CD4-positive, alpha-beta T cell (primary cell): Measurements from ENCODE around the gene SRSF10. TPM values are rescaled to one million over a fixed set of nuclear protein-coding genes. Genes with fewer than 3 reads are reported as not detected.

ENCODE experiments used
- ATAC-seq: fragments of 200-7000 bp; cut with Tn5 transposase; one replicate; pipeline ENCODE4 v1.10.0; 2022; ENCODE audit warnings: mild to moderate bottlenecking; ENCODE audit not compliant: poor library complexity
- CTCF ChIA-PET: fragments of 350-600 bp; sonication (Branson Sonifier 250); formaldehyde crosslinking; loops from one replicate; lab custom pipeline; 2021; ENCODE audit warnings: antibody characterized with exemption, inconsistent platforms; lab: Charles Lee
- POLR2A ChIA-PET: fragments of 350-600 bp; sonication (Branson Sonifier 250); formaldehyde crosslinking; loops from one replicate; lab custom pipeline; 2021; ENCODE audit warnings: antibody characterized with exemption, inconsistent platforms; lab: Charles Lee
- DNase-seq, 14 experiments: peaks; one replicate each; pipeline ENCODE4 v3.0.0-alpha.2; 2013 to 2020; ENCODE audit warnings: mixed read lengths in 2 of 14
- H3K27ac ChIP-seq, 2 donors: one replicate each; pipeline versions ENCODE4 v1.5.1 to v1.7.0; 2013; ENCODE audit warnings: low read length in 2 of 2, low read depth in 1 of 2, mild to moderate bottlenecking in 1 of 2
- H3K27me3 ChIP-seq, 2 experiments: 1 replicate in 1 of 2; 2 replicates in 1 of 2; pipeline versions ENCODE4 v1.6.1 to v1.7.0; 2013; ENCODE audit warnings: low read length in 2 of 2, control low read depth in 1 of 2, mild to moderate bottlenecking in 1 of 2, moderate library complexity in 1 of 2; ENCODE audit not compliant: insufficient read depth in 2 of 2, control insufficient read depth in 1 of 2
- H3K36me3 ChIP-seq: one replicate; pipeline ENCODE4 v1.6.1; 2013; ENCODE audit warnings: low read length, control low read depth; ENCODE audit not compliant: insufficient read depth
- H3K4me1 ChIP-seq: one replicate; pipeline ENCODE4 v1.6.1; 2013; ENCODE audit warnings: low read length, control low read depth; ENCODE audit not compliant: insufficient read depth
- H3K4me3 ChIP-seq: one replicate; pipeline ENCODE4 v1.5.1; 2013; ENCODE audit warnings: mild to moderate bottlenecking, low read length, moderate library complexity
- H3K9me3 ChIP-seq, 2 experiments: 1 replicate in 1 of 2; 2 replicates in 1 of 2; pipeline versions ENCODE4 v1.6.1 to v1.7.0; 2013; ENCODE audit warnings: low read length in 2 of 2, mild to moderate bottlenecking in 2 of 2, control low read depth in 1 of 2, moderate library complexity in 1 of 2; ENCODE audit not compliant: control insufficient read depth in 1 of 2, insufficient read depth in 1 of 2
- H3K27ac Mint-ChIP-seq: one replicate; pipeline ENCODE4 v1.8.0; 2020; ENCODE audit warnings: mixed read lengths
- H3K27me3 Mint-ChIP-seq: one replicate; pipeline ENCODE4 v1.8.0; 2021; ENCODE audit warnings: mixed read lengths
- H3K36me3 Mint-ChIP-seq: one replicate; pipeline ENCODE4 v1.8.0; 2021; ENCODE audit warnings: low read depth, mixed read lengths
- H3K4me1 Mint-ChIP-seq: one replicate; pipeline ENCODE4 v1.8.0; 2021; ENCODE audit warnings: low read depth, mixed read lengths
- H3K4me3 Mint-ChIP-seq: one replicate; pipeline ENCODE4 v1.8.0; 2020; ENCODE audit warnings: mild to moderate bottlenecking, mixed read lengths
- H3K9me3 Mint-ChIP-seq: one replicate; pipeline ENCODE4 v1.8.0; 2020; ENCODE audit warnings: mixed read lengths
- intact Hi-C, 2 experiments: fragments of 100-400 bp; cut with DNase I in 1 of 2; cut with micrococcal nuclease in 1 of 2; formaldehyde crosslinking; loops; one replicate each; pipeline versions ENCODE4 v1.15.1 to v1.9.0; 2023 to 2025; cut with DNase I, micrococcal nuclease
- total RNA-seq, 174 experiments: library from RNA in 2 of 174; stranded (reverse) in 2 of 174; gene quantifications; one replicate each; pipeline ENCODE4 v1.2.3 and lab custom pipeline; 2021 to 2026
- TF ChIP-seq, protein P1 (sequence below): fragments of 200-600 bp; IDR thresholded peaks from one replicate; pipeline ENCODE4 v1.8.0; 2022; ENCODE audit warnings: antibody characterized with exemption, mild to moderate bottlenecking

SRSF10 gene
- total RNA-seq, 2 experiments from 2014 or later = 346 to 356 TPM

- ATAC-seq (no peak), DNase-seq (no peak)
- Mint-ChIP-seq H3K36me3 (no peaks in the 10 kb centered on the region), H3K9me3 (no peaks in the 10 kb centered on the region), H3K4me1 (no peaks in the 10 kb centered on the region), H3K27me3 (no peaks in the 10 kb centered on the region), H3K27ac (no peak overlapping the region), H3K4me3 (no peak overlapping the region)
- no peaks in the 10 kb centered on the region for H3K36me3 ChIP-seq
- H3K27me3 ChIP-seq = no peaks in the 10 kb centered on the region
- TF ChIP-seq, protein P1, sequence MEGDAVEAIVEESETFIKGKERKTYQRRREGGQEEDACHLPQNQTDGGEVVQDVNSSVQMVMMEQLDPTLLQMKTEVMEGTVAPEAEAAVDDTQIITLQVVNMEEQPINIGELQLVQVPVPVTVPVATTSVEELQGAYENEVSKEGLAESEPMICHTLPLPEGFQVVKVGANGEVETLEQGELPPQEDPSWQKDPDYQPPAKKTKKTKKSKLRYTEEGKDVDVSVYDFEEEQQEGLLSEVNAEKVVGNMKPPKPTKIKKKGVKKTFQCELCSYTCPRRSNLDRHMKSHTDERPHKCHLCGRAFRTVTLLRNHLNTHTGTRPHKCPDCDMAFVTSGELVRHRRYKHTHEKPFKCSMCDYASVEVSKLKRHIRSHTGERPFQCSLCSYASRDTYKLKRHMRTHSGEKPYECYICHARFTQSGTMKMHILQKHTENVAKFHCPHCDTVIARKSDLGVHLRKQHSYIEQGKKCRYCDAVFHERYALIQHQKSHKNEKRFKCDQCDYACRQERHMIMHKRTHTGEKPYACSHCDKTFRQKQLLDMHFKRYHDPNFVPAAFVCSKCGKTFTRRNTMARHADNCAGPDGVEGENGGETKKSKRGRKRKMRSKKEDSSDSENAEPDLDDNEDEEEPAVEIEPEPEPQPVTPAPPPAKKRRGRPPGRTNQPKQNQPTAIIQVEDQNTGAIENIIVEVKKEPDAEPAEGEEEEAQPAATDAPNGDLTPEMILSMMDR = no peak
- intact Hi-C loops = no loop called here
- H3K4me3 ChIP-seq = no peak overlapping the region
- no peaks in the 10 kb centered on the region for H3K4me1 ChIP-seq
- ChIA-PET CTCF (no interaction called here), POLR2A (no interaction called here)
- no peak overlapping the region for H3K27ac ChIP-seq
- H3K9me3 ChIP-seq = no peaks in the 10 kb centered on the region
Measured at GRCh38 chr1:23922321-23922943, 57.7 kb downstream of the SRSF10 start.

GRCh38 chr1:23916209-23917131, 63.7 kb downstream of the SRSF10 start:
- Histone ChIP-seq H3K4me1 (peaks cover 21% of the 10 kb centered on the region), H3K9me3 (no peaks in the 10 kb centered on the region), H3K27ac (no peak overlapping the region), H3K4me3 (no peak overlapping the region), H3K27me3 (no peaks in the 10 kb centered on the region), H3K36me3 (no peaks in the 10 kb centered on the region)
- Mint-ChIP-seq H3K36me3 (no peaks in the 10 kb centered on the region), H3K9me3 (no peaks in the 10 kb centered on the region), H3K27ac (no peak overlapping the region), H3K4me3 (no peak overlapping the region), H3K4me1 (peaks cover 26% of the 10 kb centered on the region), H3K27me3 (no peaks in the 10 kb centered on the region)
- TF ChIP-seq, protein P1 = no peak
- peak; percentile 9 to 74 (median 36) for DNase-seq
- intact Hi-C loops = loop anchor here (1.0 to 5.0 kb wide), 2 partner anchors 104 to 144 kb away; no protein-coding TSS in a partner anchor
- POLR2A ChIA-PET = interaction anchor here (0.6 to 1.5 kb wide), 3 partner anchors 88 to 145 kb away, joined by 3 to 6 read pairs (median 4); no protein-coding TSS in a partner anchor
- CTCF ChIA-PET = interaction anchor here (0.6 to 1.9 kb wide), 3 partner anchors 106 to 145 kb away, joined by 3 to 8 read pairs (median 5); no protein-coding TSS in a partner anchor
- peak; percentile 92 for ATAC-seq

GRCh38 chr1:23915466-23915865, 64.7 kb downstream of the SRSF10 start:
- peaks cover 29% of the 10 kb centered on the region for H3K4me1 Mint-ChIP-seq
- Histone ChIP-seq H3K9me3 (no peaks in the 10 kb centered on the region), H3K4me1 (peaks cover 31% of the 10 kb centered on the region), H3K36me3 (no peaks in the 10 kb centered on the region), H3K27ac (no peak overlapping the region), H3K4me3 (no peak overlapping the region), H3K27me3 (no peaks in the 10 kb centered on the region)
- H3K27me3 Mint-ChIP-seq = no peaks in the 10 kb centered on the region
- no peak overlapping the region for H3K27ac Mint-ChIP-seq
- H3K36me3 Mint-ChIP-seq = no peaks in the 10 kb centered on the region
- ATAC-seq = no peak
- no peak for DNase-seq
- TF ChIP-seq, protein P1 = no peak
- ChIA-PET CTCF (no interaction called here), POLR2A (no interaction called here)
- no peak overlapping the region for H3K4me3 Mint-ChIP-seq
- no peaks in the 10 kb centered on the region for H3K9me3 Mint-ChIP-seq
- intact Hi-C loops = loop anchor here in 1 of 2 experiments (5.0 kb wide), 1 partner anchor 103 kb away; no protein-coding TSS in a partner anchor
